CD14-positive monocyte (primary cell): ENCODE data around the gene ACIN1. TPM values are rescaled to one million over a fixed set of nuclear protein-coding genes. Genes with fewer than 3 reads are reported as not detected.

ENCODE experiments used
- DNase-seq, 3 donors: peaks; one replicate each; pipeline ENCODE4 v3.0.0-alpha.2; 2011 to 2022
- H2AFZ ChIP-seq: 2 replicates; pipeline ENCODE4 v1.6.0; 2012; ENCODE audit warnings: mild to moderate bottlenecking, low read depth, low read length, inconsistent platforms; ENCODE audit not compliant: insufficient read depth, poor library complexity, severe bottlenecking
- H3K27ac ChIP-seq, 2 donors: 1 replicate in 1 of 2; 2 replicates in 1 of 2; pipeline ENCODE4 v1.5.1; 2012 to 2013; ENCODE audit warnings: low read length in 2 of 2, control low read depth in 1 of 2, inconsistent platforms in 1 of 2, low read depth in 1 of 2, mild to moderate bottlenecking in 1 of 2
- H3K27me3 ChIP-seq, 2 donors: one replicate each; pipeline versions ENCODE4 v1.6.0 to v1.6.1; 2011 to 2013; ENCODE audit warnings: low read length in 2 of 2; ENCODE audit not compliant: control insufficient read depth in 2 of 2, insufficient read depth in 2 of 2
- H3K36me3 ChIP-seq, 2 donors: replicated peaks in 1 of 2; 1 replicate in 1 of 2; 2 replicates in 1 of 2; pipeline versions ENCODE4 v1.5.1 to v1.6.1; 2012 to 2013; ENCODE audit warnings: low read length in 2 of 2, control low read depth in 1 of 2, inconsistent platforms in 1 of 2, mild to moderate bottlenecking in 1 of 2; ENCODE audit not compliant: insufficient read depth in 2 of 2, control insufficient read depth in 1 of 2
- H3K4me1 ChIP-seq, 2 donors: 1 replicate in 1 of 2; 2 replicates in 1 of 2; pipeline versions ENCODE4 v1.5.1 to v1.6.1; 2012 to 2013; ENCODE audit warnings: low read length in 2 of 2, control low read depth in 1 of 2, inconsistent platforms in 1 of 2, mild to moderate bottlenecking in 1 of 2, moderate library complexity in 1 of 2; ENCODE audit not compliant: insufficient read depth in 2 of 2, control insufficient read depth in 1 of 2
- H3K4me2 ChIP-seq: replicated peaks from 2 replicates; pipeline ENCODE3; 2012; ENCODE audit warnings: low read length, moderate library complexity, mild to moderate bottlenecking; ENCODE audit not compliant: poor library complexity, severe bottlenecking; ENCODE audit errors: extremely low read depth
- H3K4me3 ChIP-seq, 3 experiments: fragments of 200-600 bp in 1 of 3; sonication (generic) in 1 of 3; replicated peaks in 1 of 3; 1 replicate in 2 of 3; 2 replicates in 1 of 3; pipeline ENCODE4 v1.5.1; 2011 to 2013; ENCODE audit warnings: low read length in 3 of 3, mild to moderate bottlenecking in 3 of 3, control low read depth in 2 of 3, low read depth in 2 of 3, inconsistent platforms in 1 of 3, moderate library complexity in 1 of 3
- H3K79me2 ChIP-seq: 2 replicates; pipeline ENCODE4 v1.6.0; 2012; ENCODE audit warnings: mild to moderate bottlenecking, control low read depth, inconsistent platforms, low read length, moderate library complexity; ENCODE audit not compliant: insufficient read depth
- H3K9ac ChIP-seq: 2 replicates; pipeline ENCODE4 v1.6.0; 2017; ENCODE audit warnings: low read length, mild to moderate bottlenecking; ENCODE audit not compliant: insufficient read depth, poor library complexity, severe bottlenecking
- H3K9me3 ChIP-seq, 2 donors: replicated peaks in 1 of 2; 1 replicate in 1 of 2; 2 replicates in 1 of 2; pipeline versions ENCODE4 v1.5.1 to v1.6.1; 2012 to 2013; ENCODE audit warnings: low read length in 2 of 2, control low read depth in 1 of 2; ENCODE audit not compliant: control insufficient read depth in 1 of 2, insufficient read depth in 1 of 2
- H4K20me1 ChIP-seq: 2 replicates; pipeline ENCODE4 v1.6.0; 2012; ENCODE audit warnings: mild to moderate bottlenecking, low read length, control low read depth, moderate library complexity; ENCODE audit not compliant: insufficient read depth
- H3K27ac Mint-ChIP-seq, 7 donors: one replicate each; pipeline ENCODE4 v1.8.0; 2020; ENCODE audit warnings: mild to moderate bottlenecking in 7 of 7, mixed read lengths in 7 of 7, moderate library complexity in 6 of 7, inconsistent platforms in 2 of 7
- H3K27me3 Mint-ChIP-seq, 3 donors: one replicate each; pipeline ENCODE4 v1.8.0; 2021 to 2022; ENCODE audit warnings: low read depth in 3 of 3, mild to moderate bottlenecking in 3 of 3, mixed read lengths in 3 of 3, moderate library complexity in 3 of 3, inconsistent platforms in 1 of 3
- H3K36me3 Mint-ChIP-seq, 2 donors: one replicate each; pipeline ENCODE4 v1.8.0; 2020; ENCODE audit warnings: mixed read lengths in 2 of 2, inconsistent platforms in 1 of 2, mild to moderate bottlenecking in 1 of 2
- H3K4me1 Mint-ChIP-seq: one replicate; pipeline ENCODE4 v1.8.0; 2020; ENCODE audit warnings: mild to moderate bottlenecking, mixed read lengths
- H3K4me3 Mint-ChIP-seq, 2 donors: one replicate each; pipeline ENCODE4 v1.8.0; 2020; ENCODE audit warnings: mild to moderate bottlenecking in 2 of 2, mixed read lengths in 2 of 2, moderate library complexity in 1 of 2
- H3K9me3 Mint-ChIP-seq, 7 donors: one replicate each; pipeline ENCODE4 v1.8.0; 2020 to 2022; ENCODE audit warnings: mixed read lengths in 7 of 7, mild to moderate bottlenecking in 6 of 7, moderate library complexity in 6 of 7, inconsistent platforms in 2 of 7
- WGBS: methylation state at CpG from one replicate; pipeline ENCODE4 v1.1.5; 2013; ENCODE audit warnings: missing lambda C conversion rate; ENCODE audit not compliant: insufficient coverage; 5-methylcytosine and 5-hydroxymethylcytosine counted together
- intact Hi-C, 2 donors: fragments of 100-400 bp; cut with micrococcal nuclease; formaldehyde crosslinking; loops; one replicate each; pipeline versions ENCODE4 v1.15.0 to v1.15.1; 2023
- polyA plus RNA-seq, 3 donors: library from polyadenylated mRNA; depleted of rRNA in 1 of 3; unstranded in 2 of 3; stranded (reverse) in 1 of 3; fragments of 300-500 nt in 2 of 3; fragments of >200 nt in 1 of 3; fragmentation: Illumina TruSeq in 2 of 3; gene quantifications; 1 replicate in 2 of 3; 2 replicates in 1 of 3; pipeline ENCODE4 v1.2.3, GENCODE V29; 2012 to 2021
- TF ChIP-seq, protein P1 (sequence below): fragments of 200-600 bp; IDR thresholded peaks from one replicate; pipeline ENCODE4 v1.8.0; 2022; ENCODE audit warnings: antibody characterized with exemption, mild to moderate bottlenecking

ACIN1 gene
- polyA plus RNA-seq, 3 donors: 2.8 to 159 (median 5.4) TPM

DNA sequence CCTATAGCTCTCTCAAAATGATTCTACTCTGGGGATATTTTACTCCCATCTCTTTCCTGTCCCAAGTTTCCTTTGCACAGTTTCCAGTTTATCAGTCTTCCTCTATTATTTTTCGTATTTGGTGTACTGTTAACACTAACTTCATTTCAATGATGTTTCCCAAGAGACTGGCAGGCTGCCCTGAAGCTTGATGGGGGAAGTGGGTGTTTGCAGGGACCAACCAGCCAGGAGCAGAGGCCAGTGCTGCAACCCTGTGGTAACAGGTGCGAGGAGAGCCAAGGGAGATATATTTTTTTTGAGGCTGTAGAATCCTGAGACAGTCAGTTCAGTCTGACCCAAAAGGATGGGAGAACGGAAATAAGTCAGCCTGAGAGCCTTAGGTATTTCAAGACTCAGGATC is 35.9 kb upstream of the ACIN1 start:
- DNase-seq: no peak
- WGBS: 0% methylated on average over 1 of the region's 3 CpGs
- Histone ChIP-seq H4K20me1 (no peaks in the 10 kb centered on the region), H3K9me3 (no peaks in the 10 kb centered on the region), H3K4me3 (no peak overlapping the region), H3K36me3 (no peaks in the 10 kb centered on the region), H3K9ac (no peak overlapping the region), H3K27ac (no peak overlapping the region), H3K4me1 (peaks cover 20 to 36% of the 10 kb centered on the region in 2 donors), H3K4me2 (no peak overlapping the region), H3K27me3 (no peaks in the 10 kb centered on the region), H2AFZ (no peak overlapping the region), H3K79me2 (no peaks in the 10 kb centered on the region)
- Mint-ChIP-seq H3K4me3 (no peak overlapping the region), H3K27me3 (peaks cover 0 to 2% (median 1%) of the 10 kb centered on the region in 3 donors), H3K27ac (peak overlapping the region in 1 of 7 donors; percentile 33), H3K4me1 (peaks cover 32% of the 10 kb centered on the region), H3K9me3 (peaks cover 0 to 2% (median 0%) of the 10 kb centered on the region in 7 donors), H3K36me3 (no peaks in the 10 kb centered on the region)
- intact Hi-C loops: no loop called here
- TF ChIP-seq, protein P1, sequence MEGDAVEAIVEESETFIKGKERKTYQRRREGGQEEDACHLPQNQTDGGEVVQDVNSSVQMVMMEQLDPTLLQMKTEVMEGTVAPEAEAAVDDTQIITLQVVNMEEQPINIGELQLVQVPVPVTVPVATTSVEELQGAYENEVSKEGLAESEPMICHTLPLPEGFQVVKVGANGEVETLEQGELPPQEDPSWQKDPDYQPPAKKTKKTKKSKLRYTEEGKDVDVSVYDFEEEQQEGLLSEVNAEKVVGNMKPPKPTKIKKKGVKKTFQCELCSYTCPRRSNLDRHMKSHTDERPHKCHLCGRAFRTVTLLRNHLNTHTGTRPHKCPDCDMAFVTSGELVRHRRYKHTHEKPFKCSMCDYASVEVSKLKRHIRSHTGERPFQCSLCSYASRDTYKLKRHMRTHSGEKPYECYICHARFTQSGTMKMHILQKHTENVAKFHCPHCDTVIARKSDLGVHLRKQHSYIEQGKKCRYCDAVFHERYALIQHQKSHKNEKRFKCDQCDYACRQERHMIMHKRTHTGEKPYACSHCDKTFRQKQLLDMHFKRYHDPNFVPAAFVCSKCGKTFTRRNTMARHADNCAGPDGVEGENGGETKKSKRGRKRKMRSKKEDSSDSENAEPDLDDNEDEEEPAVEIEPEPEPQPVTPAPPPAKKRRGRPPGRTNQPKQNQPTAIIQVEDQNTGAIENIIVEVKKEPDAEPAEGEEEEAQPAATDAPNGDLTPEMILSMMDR: no peak

DNA sequence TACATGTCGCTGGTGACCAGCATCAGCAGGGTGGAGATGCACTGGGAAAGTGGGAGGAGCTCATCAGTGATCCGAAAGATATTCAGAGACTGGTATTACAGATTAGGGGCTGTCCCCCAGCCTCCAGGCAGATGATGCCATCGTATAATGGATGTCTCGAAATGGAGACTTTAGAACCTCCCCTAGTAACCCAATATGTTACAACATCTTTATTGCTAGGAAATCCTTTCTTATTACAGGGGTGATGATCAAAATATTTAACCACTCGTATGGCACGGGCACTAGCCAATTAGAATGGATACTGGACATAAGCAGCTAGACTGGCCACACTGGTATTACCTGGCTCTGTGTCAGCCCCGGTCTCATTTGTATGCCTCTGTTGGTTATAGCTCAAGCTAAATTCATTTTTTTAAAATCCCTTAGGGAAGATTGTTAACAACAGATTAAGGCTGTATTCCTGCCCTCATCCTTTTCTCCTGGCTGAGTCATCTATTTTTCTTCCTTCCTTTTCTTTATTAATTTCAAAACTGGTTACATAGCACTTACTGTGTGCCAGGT is 34.9 kb upstream of the ACIN1 start:
- H3K36me3 ChIP-seq: no peaks in the 10 kb centered on the region
- H3K4me3 ChIP-seq: no peak overlapping the region
- Mint-ChIP-seq H3K9me3 (peaks cover 0 to 2% (median 0%) of the 10 kb centered on the region in 7 donors), H3K27me3 (peaks cover 0 to 2% (median 1%) of the 10 kb centered on the region in 3 donors), H3K4me1 (peaks cover 34% of the 10 kb centered on the region), H3K4me3 (no peak overlapping the region), H3K27ac (no peak overlapping the region), H3K36me3 (no peaks in the 10 kb centered on the region)
- peaks cover 20 to 36% of the 10 kb centered on the region in 2 donors for H3K4me1 ChIP-seq
- no peak overlapping the region for H2AFZ ChIP-seq
- whole genome bisulfite sequencing: 96% methylated on average over 4 of the region's 7 CpGs
- DNase-seq: no peak
- no peak overlapping the region for H3K27ac ChIP-seq
- no peak overlapping the region for H3K4me2 ChIP-seq
- intact Hi-C loops: no loop called here
- no peaks in the 10 kb centered on the region for H3K79me2 ChIP-seq
- H3K9ac ChIP-seq: no peak overlapping the region
- H3K9me3 ChIP-seq: no peaks in the 10 kb centered on the region
- no peaks in the 10 kb centered on the region for H3K27me3 ChIP-seq
- TF ChIP-seq, protein P1: no peak
- no peaks in the 10 kb centered on the region for H4K20me1 ChIP-seq
